ENCODE data around the gene WDR90. TPM values are rescaled to one million over a fixed set of nuclear protein-coding genes. Genes with fewer than 3 reads are reported as not detected.

Gene WDR90
- total and polyA plus RNA-seq, 3 experiments from 2014 or later, result 1.4 to 78.4 (median 69.6) TPM

DNA sequence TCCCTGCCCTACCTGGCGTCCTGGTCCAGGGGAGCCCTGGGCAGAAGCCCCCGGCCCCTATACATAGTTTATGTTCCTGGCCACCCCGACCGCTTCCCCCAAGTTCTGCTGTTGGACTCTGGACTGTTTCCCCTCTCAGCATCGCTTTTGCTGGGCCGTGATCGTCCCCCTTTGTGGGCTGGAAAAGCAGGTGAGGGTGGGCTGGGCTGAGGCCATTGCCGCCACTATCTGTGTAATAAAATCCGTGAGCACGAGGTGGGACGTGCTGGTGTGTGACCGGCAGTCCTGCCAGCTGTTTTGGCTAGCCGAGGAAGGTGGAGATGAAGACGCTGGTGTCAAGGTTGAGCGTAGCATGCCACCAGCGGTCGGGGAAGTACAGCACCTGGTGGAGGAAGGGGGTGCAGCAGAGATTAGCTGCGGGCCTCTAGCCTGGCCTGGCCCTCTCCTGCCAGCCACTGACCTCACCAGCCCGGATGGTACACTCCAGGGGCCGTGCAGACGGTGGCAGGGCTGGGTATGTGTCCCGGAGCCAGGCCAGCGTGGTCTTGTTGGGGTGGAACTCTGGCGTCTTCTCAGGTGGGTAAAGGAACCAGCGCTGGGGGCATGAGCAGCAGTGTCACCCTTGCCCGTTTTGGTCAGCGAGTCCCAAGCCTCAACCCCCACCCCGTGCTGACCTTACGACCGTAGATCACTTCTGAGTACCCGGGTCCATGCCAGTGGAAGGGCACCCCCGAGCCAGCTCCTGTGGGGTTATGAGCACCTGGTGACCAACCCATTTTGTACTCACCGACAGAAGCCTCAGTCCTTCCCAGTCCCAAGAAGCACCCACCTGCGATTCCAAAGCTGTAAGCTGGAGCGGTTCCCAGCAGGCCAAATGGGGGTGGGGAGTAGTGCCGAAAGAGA, 33.6 kb downstream of the WDR90 start:
- no peaks in the 10 kb centered on the region for H3K9me3 Mint-ChIP-seq
- H3K4me1 Mint-ChIP-seq, result peaks cover 13 to 52% (median 17%) of the 10 kb centered on the region in 3 donors
- H3K27ac Mint-ChIP-seq, result peak overlapping the region; percentile 2 to 91 (median 72)
- no peaks in the 10 kb centered on the region for H3K9me3 ChIP-seq (ENCODE audit: low read length)
- POLR2A ChIA-PET, result interaction anchor here (0.6 kb wide), 2 partner anchors 449 to 1087 kb away, joined by 3 to 6 read pairs; no protein-coding TSS in a partner anchor
- no peak overlapping the region for H3K4me3 ChIP-seq (ENCODE audit: low read length)
- CTCF ChIA-PET, result interaction anchor here (1.3 to 2.3 kb wide), 2 partner anchors 10 to 13 kb away, joined by 4 to 7 read pairs; no protein-coding TSS in a partner anchor
- H3K27ac ChIP-seq (ENCODE audit: low read depth, low read length), result peak overlapping the region; percentile 61
- peaks cover 8% of the 10 kb centered on the region for H3K36me3 ChIP-seq (ENCODE audit: insufficient read depth, low read length)
- peak overlapping the region; percentile 66 to 84 (median 81) for H3K4me3 Mint-ChIP-seq
- H3K4me1 ChIP-seq (ENCODE audit: insufficient read depth, low read length), result peaks cover 36% of the 10 kb centered on the region
- peaks cover 0 to 38% (median 3%) of the 10 kb centered on the region in 3 donors for H3K36me3 Mint-ChIP-seq
- no peak for DNase-seq
- no peaks in the 10 kb centered on the region for H3K27me3 ChIP-seq (ENCODE audit: insufficient read depth, low read length, poor library complexity, severe bottlenecking)
- no peaks in the 10 kb centered on the region for H3K27me3 Mint-ChIP-seq

DNA sequence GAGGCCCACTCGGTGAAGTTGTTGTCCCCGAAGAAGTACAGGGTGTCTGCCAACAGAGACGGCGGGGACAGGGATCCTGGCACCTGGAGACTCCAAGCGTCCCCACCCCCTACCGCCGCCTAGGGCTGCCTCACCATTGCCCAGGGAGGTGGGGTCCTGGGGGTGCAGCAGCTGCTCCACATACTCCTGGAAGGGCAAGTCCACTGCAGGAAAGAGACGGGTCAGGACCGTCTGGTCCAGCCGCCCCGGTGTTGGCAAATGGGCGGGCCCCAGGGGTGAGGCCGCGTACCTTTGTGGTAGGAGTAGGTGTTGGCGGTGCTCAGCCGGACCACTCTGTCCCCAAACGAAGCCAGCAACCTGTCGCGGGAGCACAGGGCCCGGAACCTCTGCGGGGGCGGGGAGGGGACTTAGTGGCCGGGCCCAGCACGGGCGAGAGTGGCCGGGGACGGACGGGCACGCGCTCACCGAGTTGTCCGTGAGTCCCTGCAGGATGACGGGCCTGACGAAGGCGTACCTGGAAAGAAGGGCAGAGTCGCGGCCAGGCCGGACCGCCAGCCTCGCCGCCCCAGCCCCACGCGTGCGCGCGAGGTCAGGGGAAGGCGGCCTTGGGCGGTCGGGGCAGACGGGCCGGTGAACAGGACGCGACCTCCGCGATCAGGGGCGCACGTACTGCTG, 34.4 kb downstream of the WDR90 start:
- Mint-ChIP-seq H3K9me3 (no peaks in the 10 kb centered on the region), H3K4me3 (peak overlapping the region; percentile 65 to 84 (median 81)), H3K36me3 (peaks cover 0 to 38% (median 3%) of the 10 kb centered on the region in 3 donors), H3K27ac (peak overlapping the region in 6 of 8 donors; percentile 29 to 90 (median 61)), H3K27me3 (no peaks in the 10 kb centered on the region), H3K4me1 (peaks cover 13 to 52% (median 17%) of the 10 kb centered on the region in 3 donors)
- Histone ChIP-seq H3K4me1 (ENCODE audit: insufficient read depth, low read length) (peaks cover 39% of the 10 kb centered on the region), H3K4me3 (ENCODE audit: low read length) (peak overlapping the region; percentile 41), H3K27ac (ENCODE audit: low read depth, low read length) (peak overlapping the region; percentile 61), H3K27me3 (ENCODE audit: insufficient read depth, low read length, poor library complexity, severe bottlenecking) (no peaks in the 10 kb centered on the region), H3K36me3 (ENCODE audit: insufficient read depth, low read length) (peaks cover 8% of the 10 kb centered on the region), H3K9me3 (ENCODE audit: low read length) (no peaks in the 10 kb centered on the region)
- no peak for DNase-seq
- POLR2A ChIA-PET, result interaction anchor here (0.6 to 1.4 kb wide), 3 partner anchors 9 to 95 kb away, joined by 3 to 8 read pairs (median 4); no protein-coding TSS in a partner anchor
- CTCF ChIA-PET, result interaction anchor here (1.0 to 2.3 kb wide), 2 partner anchors 12 to 24 kb away, joined by 3 to 7 read pairs; no protein-coding TSS in a partner anchor

DNA sequence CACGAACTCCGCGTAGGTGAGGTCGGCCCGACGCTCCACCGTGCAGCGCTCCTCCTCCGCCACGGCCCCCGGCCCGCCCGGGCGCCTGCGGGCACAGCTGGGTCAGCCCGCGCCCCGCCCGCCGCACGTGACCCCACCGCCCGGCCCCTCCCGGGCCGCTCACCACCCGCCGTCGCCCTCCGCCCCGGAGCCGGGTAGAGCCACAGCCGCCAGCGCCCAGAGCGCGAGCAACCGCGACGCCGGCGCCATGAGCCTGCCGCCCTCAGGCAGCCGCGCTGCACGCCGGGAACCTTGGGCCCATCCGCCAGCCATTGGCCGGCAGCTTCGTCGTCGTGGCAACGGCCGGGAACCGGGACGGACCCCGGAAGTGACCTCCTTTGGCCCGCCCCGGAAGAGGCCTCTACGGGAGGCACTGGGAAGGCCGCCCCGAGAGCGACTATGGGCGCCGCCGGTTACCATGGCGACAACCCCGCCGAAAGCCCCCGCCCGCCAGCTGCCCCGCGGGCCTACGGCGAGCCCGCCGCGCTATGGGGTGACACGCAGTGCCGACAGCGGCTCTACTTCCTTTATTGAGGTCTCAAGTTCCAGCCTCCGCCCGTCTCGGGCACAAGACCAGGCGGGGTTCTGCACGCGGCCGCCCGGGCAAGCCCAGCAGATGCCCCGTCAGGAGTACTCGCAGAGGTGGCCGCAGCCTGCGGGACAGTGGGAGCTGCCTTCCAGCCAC, 35.1 kb downstream of the WDR90 start, which contains the start of gene JMJD8:
JMJD8 (minus strand) TSS at position 264 of the 724 bp plus-strand sequence; CDS start at position 249, 15 bp downstream.
- CTCF ChIA-PET, result interaction anchor here (1.0 kb wide), 1 partner anchor 25 kb away, joined by 3 read pairs; no protein-coding TSS in a partner anchor
- Histone ChIP-seq H3K27ac (ENCODE audit: low read depth, low read length) (peak within 1 kb of the TSS; percentile 61), H3K4me1 (ENCODE audit: insufficient read depth, low read length) (peaks cover 44% of the 10 kb centered on the region), H3K4me3 (ENCODE audit: low read length) (peak within 1 kb of the TSS; percentile 41), H3K9me3 (ENCODE audit: low read length) (no peaks in the 10 kb centered on the region), H3K27me3 (ENCODE audit: insufficient read depth, low read length, poor library complexity, severe bottlenecking) (no peaks in the 10 kb centered on the region), H3K36me3 (ENCODE audit: insufficient read depth, low read length) (peaks cover 8% of the 10 kb centered on the region)
- Mint-ChIP-seq H3K4me3 (peak within 1 kb of the TSS; percentile 65 to 91 (median 81)), H3K9me3 (no peaks in the 10 kb centered on the region), H3K36me3 (peaks cover 0 to 38% (median 3%) of the 10 kb centered on the region in 3 donors), H3K4me1 (peaks cover 8 to 55% (median 19%) of the 10 kb centered on the region in 3 donors), H3K27ac (peak within 1 kb of the TSS in 6 of 8 donors; percentile 73 to 90 (median 81)), H3K27me3 (no peaks in the 10 kb centered on the region)
- POLR2A ChIA-PET, result interaction anchor here (0.6 to 1.4 kb wide), 5 partner anchors 9 to 96 kb away, joined by 3 to 8 read pairs (median 3); no protein-coding TSS in a partner anchor
- DNase-seq, result peak; percentile 93 to 97 (median 95)

DNA sequence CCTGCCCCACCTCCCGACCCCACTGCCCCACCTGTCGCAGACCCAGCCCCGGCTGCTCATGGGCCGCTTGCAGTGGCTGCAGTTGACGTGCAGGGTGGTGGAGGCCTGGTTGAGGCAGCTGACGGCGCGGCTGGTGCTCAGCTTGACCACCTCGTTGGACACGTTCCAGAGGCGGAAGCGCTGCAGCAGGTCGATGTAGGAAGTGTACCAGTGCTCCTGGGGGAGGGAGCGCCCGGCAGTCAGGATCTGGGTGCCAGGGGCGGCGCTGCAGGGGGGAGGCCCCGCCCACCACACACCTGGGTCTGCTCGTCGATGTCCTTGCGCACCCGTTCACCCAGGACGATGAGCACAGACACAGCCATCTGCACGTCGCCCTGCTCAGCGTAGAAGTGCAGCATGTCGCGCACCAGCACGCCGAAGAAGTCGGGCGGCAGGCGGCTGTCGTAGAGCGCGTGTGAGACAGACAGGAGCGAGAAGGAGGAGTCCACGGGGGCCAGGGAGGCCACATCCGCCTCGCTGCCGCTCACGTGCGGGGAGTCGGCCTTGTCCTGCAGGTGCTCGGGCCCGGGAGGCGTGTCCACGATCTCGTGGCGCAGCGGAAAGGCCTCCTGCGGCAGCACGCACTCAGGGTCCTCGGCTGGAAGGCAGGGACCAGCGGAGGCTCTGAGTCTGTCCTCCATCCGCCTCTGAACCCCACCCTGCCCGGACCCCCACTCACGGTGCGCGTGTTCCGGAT, 36.0 kb downstream of the WDR90 start:
- no peaks in the 10 kb centered on the region for H3K9me3 ChIP-seq (ENCODE audit: low read length)
- Mint-ChIP-seq H3K36me3 (peaks cover 0 to 39% (median 3%) of the 10 kb centered on the region in 3 donors), H3K27ac (peak overlapping the region in 1 of 8 donors; percentile 46), H3K27me3 (no peaks in the 10 kb centered on the region), H3K9me3 (no peaks in the 10 kb centered on the region), H3K4me1 (peaks cover 9 to 61% (median 24%) of the 10 kb centered on the region in 3 donors), H3K4me3 (no peak overlapping the region)
- peaks cover 47% of the 10 kb centered on the region for H3K4me1 ChIP-seq (ENCODE audit: insufficient read depth, low read length)
- ChIA-PET CTCF (no interaction called here), POLR2A (interaction anchor here (0.8 to 1.4 kb wide), 3 partner anchors 10 to 40 kb away, joined by 3 to 8 read pairs (median 3); no protein-coding TSS in a partner anchor)
- H3K27me3 ChIP-seq (ENCODE audit: insufficient read depth, low read length, poor library complexity, severe bottlenecking), result no peaks in the 10 kb centered on the region
- peaks cover 8% of the 10 kb centered on the region for H3K36me3 ChIP-seq (ENCODE audit: insufficient read depth, low read length)
- no peak overlapping the region for H3K4me3 ChIP-seq (ENCODE audit: low read length)
- no peak overlapping the region for H3K27ac ChIP-seq (ENCODE audit: low read depth, low read length)
- no peak for DNase-seq

DNA sequence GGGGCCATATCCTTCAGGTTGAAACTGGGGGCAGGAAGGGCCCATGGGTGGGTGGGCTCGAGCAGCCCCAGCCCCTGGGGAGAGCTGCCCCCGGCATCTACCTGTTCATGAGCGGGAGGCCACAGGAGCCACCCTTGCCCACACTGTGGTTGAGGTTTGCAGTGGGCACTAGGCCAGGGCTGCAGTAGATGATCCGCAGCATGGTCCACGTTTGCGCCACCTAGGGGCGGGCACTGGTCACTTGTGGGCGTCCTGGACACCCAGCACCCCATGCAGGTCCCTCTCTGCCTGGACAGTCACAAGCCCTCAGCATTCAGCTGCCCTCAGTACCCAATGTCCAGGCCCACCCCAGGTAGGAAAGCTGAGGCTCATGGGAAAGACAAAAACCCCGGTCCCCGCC, 36.8 kb downstream of the WDR90 start:
- ChIA-PET CTCF (no interaction called here), POLR2A (interaction anchor here (1.4 kb wide), 1 partner anchor 18 kb away, joined by 4 read pairs; the partner anchor contains the start of gene RHOT2)
- H3K4me1 Mint-ChIP-seq, result peaks cover 18 to 65% (median 28%) of the 10 kb centered on the region in 3 donors
- H3K27ac ChIP-seq (ENCODE audit: low read depth, low read length), result no peak overlapping the region
- peaks cover 45% of the 10 kb centered on the region for H3K4me1 ChIP-seq (ENCODE audit: insufficient read depth, low read length)
- no peaks in the 10 kb centered on the region for H3K9me3 ChIP-seq (ENCODE audit: low read length)
- no peak overlapping the region for H3K4me3 ChIP-seq (ENCODE audit: low read length)
- H3K27me3 ChIP-seq (ENCODE audit: insufficient read depth, low read length, poor library complexity, severe bottlenecking), result no peaks in the 10 kb centered on the region
- peaks cover 0 to 38% (median 3%) of the 10 kb centered on the region in 3 donors for H3K36me3 Mint-ChIP-seq
- peak overlapping the region in 2 of 8 donors; percentile 38 to 54 for H3K27ac Mint-ChIP-seq
- peaks cover 8% of the 10 kb centered on the region for H3K36me3 ChIP-seq (ENCODE audit: insufficient read depth, low read length)
- H3K4me3 Mint-ChIP-seq, result peak overlapping the region in 6 of 7 donors; percentile 5 to 55 (median 40)
- H3K9me3 Mint-ChIP-seq, result no peaks in the 10 kb centered on the region
- no peaks in the 10 kb centered on the region for H3K27me3 Mint-ChIP-seq
- no peak for DNase-seq

DNA sequence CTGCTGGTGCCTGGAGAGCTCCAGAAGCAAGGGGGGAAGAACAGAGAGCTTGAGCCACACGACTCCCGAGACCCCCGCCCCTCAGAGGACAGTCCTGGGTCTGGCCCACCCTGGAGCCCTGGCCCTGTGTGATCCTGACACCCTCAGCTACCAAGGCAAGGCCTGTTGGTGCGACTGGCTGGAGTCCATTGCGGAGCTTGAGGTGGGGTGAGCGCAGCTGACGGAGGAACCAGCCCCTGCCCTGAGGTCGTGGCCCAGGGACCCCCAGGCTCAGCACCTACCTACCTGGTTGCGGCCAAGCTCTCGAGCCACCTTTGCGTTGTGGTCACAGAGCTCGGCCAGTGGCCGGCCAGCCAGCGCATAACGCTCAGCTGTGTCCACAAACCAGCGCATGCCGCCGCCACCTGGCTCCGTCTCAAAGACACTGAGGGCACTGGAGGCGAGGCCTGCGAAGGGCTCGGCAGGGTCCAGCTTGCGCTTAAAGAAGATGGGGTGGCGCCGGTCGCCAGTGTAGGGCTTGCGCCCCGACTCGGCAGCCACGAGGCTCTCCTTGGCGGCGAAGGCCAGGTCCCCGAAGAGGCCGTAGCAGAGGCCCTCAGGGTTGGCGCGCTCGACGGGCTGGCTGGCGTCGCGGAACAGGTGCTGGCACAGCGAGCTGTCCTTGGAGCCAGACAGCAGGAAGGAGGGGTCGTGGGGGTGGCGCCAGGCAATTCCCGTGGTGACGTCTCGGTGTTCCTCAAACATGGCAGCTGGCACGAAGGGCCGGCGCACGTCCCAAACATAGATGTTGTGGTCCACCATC, 37.5 kb downstream of the WDR90 start:
- peaks cover 38% of the 10 kb centered on the region for H3K4me1 ChIP-seq (ENCODE audit: insufficient read depth, low read length)
- H3K27ac ChIP-seq (ENCODE audit: low read depth, low read length), result no peak overlapping the region
- ChIA-PET CTCF (interaction anchor here (1.5 kb wide), 1 partner anchor 19 kb away, joined by 3 read pairs; the partner anchor contains the start of gene RHOT2), POLR2A (interaction anchor here (0.6 to 1.4 kb wide), 2 partner anchors 12 to 19 kb away, joined by 4 to 6 read pairs; partner anchors contain the start of gene RHOT2)
- H3K9me3 ChIP-seq (ENCODE audit: low read length), result no peaks in the 10 kb centered on the region
- H3K4me3 ChIP-seq (ENCODE audit: low read length), result no peak overlapping the region
- peaks cover 0 to 31% (median 3%) of the 10 kb centered on the region in 3 donors for H3K36me3 Mint-ChIP-seq
- H3K36me3 ChIP-seq (ENCODE audit: insufficient read depth, low read length), result peaks cover 5% of the 10 kb centered on the region
- H3K27ac Mint-ChIP-seq, result peak overlapping the region in 1 of 8 donors; percentile 51
- peak overlapping the region in 2 of 7 donors; percentile 18 to 42 for H3K4me3 Mint-ChIP-seq
- no peak for DNase-seq
- H3K27me3 Mint-ChIP-seq, result no peaks in the 10 kb centered on the region
- H3K4me1 Mint-ChIP-seq, result peaks cover 17 to 62% (median 24%) of the 10 kb centered on the region in 3 donors
- no peaks in the 10 kb centered on the region for H3K27me3 ChIP-seq (ENCODE audit: insufficient read depth, low read length, poor library complexity, severe bottlenecking)
- H3K9me3 Mint-ChIP-seq, result no peaks in the 10 kb centered on the region
